GM18909 (cell line): ENCODE measurements around the gene PICALM.
A peak's percentile ranks its signal among the peaks of the same experiment; 100 is the strongest.

ENCODE experiments used
- ATAC-seq: cut with Tn5 transposase; IDR thresholded peaks from one replicate; pipeline ENCODE4 v1.9.1; 2021; ENCODE audit warnings: mild to moderate bottlenecking; ENCODE audit not compliant: unreplicated experiment, poor library complexity

The PICALM gene

DNA sequence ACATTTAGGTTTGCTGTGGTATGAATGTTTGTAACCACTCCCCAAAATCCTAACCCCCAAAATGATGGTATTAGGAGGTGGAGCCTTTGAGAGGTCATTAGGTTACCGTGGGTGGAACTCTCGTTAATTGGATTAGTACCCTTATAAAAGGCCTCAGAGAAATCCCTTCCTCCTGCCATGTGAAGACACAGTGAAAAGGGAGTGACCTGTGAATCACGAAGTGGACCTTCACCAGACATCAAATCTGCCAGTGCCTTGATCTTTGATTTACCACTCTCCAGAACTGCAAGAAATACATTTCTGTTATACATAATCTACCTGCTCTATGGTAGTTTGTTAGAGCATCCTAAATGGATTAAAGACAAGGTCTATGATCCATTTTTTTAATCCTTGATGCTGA is 12.6 kb upstream of the PICALM start:
- ATAC-seq, result no peak

DNA sequence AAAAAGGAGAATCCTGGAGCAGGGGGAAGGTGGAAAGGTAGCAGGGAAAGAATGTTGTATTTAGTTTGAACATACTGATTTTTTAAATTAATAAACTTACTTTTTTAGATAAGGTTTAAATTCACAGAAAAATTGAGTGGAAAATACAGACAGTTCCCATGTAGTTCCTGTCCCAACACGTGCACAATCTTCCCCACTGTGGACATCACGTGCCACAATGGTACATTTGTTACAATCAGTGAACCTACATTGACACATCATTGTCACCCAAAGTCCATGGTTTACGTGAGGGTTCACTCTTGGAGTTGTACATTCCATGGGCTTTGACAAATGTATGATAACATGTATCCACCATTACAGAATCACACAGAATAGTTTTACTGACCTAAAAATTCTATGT is 10.5 kb upstream of the PICALM start:
- ATAC-seq, result no peak

DNA sequence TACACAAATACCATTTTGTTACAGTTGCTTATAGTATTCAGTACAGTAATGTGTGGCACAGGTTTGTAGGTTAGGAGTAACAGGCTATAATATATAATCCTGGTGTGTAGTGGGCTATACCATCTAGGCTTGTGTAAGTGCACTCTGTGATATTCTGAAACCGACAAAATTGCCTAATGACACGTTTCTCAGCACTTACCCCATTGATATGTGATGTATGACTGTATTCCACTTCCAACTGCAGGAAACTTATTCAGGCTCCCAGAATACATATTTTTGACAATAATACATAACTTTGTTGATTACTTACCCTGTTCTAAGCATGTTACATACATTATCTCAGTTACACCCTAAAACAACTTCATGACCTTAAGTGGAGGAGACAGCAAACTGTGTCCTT is 5.1 kb upstream of the PICALM start:
- no peak for ATAC-seq

DNA sequence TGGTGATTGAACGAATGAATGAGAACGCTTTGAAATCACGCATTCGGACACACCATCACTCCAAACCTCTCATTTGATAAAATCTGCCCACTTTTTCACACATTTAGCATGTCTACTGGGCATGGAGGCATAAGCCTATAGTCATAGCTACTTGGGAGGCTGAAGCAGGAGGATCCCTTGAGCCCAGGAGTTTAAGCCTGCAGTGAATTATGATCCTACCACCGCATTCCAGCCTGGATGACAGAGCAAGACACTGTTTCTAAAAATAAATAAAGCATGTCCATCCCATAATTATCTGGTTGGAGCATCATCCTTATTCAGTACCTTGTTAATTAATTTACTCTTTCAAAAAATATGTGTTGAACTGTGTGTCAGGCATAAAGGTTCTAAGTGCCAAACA is 3.3 kb upstream of the PICALM start:
- ATAC-seq, result no peak

DNA sequence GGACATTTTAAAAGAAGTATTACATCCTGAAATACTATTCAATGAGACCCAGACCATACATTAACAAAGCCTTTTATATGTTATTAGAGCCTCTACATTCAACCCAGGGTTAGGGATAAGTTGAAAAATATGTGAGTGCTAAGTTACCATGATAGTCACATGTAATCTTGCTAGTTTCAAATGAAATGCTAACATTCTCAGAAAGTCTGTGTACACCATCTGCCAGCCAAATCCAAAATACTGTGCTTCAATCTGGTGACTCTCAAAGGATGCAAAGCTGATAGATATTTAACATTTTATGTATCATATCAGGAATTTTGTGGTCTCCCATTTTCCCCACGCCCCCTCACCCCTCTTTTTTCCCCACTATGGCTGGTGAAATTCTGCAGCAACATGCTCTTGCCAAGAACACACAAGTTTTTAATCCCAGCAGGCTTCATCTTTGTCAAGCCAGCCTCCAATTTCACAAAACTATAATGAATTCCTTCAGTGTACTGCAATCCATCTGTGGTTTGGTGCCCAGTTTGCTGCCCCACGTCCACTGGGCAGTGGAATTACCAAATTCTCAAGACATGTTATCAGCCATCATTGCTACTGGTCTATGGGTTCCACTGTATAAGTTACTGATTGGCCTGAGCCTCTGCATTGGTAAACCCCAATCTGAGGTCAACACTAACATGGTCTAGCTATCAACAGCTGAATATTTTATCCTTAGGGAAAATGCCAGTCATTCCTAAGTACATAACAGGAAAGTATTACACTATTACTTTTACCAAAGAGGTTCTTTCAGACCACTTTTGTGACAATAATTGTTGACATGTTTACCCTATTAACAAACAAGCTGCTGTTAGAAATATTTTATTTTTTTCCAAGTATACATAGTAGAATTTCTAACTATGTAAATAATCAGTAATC is 1.5 kb upstream of the PICALM start:
- ATAC-seq, result no peak

DNA sequence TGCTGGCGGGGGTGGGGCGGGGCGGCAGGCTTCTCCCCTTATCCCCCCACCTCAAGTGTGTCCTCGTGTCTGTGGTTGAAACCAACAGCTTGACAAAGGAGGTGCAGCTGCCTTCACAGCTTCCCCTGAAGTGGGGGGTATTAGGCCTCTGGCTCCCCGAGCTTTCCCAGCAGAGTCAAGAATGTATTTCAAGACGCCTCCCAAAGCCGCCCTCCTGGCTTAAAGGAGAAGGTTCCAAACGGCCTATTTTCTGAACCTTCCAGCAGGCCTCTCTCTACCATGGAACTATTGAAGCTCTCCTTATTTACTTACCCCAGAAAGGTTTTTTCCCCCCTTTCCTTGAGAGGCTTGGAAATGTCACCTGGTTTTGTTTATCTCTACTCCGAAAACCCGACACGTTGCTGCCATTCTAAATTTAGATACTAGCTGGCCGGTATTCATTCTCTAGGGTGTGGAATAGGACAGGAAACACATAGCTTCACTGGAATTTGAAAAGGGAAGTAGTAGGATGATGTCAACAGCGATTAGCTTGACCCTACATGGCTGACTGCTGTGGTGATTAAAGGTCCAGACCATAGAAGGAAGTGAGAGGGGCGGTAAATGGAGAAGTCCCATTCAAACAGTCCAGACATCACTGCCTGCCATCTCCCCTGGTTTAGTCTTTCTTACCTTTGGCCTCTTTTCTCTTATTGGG is 671 bp upstream of the PICALM start:
- ATAC-seq, result peak; percentile 31

DNA sequence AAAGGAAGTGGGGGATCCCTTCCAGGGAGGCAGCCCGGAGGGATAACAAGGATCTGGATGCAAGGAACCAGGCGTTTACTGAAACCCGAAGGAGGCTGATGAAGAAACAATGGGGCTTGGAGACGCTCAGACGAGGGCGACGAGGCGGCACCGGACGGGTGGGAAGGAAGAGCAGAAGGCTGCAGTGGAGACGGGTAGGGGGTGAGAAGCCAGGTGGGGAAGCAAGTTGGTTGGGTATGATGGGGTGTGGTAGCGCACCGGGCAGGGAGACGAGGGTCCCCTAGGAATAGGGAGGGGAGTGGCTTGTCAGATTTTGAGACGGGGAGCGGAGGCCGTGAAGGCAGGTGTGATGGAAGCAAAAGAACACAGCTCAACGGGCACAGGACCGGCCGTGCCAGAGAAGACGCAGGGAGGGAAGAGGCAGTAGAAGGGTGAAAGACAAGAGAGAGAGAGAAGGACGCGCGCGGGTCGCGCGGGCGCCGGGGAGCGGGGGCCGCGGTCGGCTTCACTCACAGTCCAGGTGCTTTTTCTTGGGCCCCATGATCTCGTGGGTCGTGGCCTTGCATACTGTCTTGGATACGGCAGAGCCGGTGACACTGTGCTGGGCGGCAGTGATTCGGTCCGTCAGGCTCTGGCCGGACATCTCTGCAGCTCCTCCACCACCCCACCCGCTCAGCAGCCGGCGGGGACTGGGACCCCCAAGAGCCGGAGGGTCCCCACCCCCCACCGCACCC is 579 bp downstream of the PICALM start:
- peak; percentile 12 for ATAC-seq

DNA sequence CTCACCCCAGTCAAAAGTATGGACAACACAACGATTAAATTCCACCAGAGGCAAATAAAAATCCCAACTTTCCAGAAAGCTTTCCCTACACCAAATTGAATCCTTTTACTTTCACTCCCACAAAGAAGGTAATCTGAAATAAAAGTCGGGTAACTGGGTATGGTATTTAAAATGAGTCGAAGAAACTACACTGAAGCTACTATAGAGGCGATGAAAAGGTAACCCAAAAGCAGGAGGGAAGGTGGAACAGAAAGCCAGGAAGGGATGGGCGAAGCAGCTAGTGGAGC is 1.1 kb downstream of the PICALM start:
- no peak for ATAC-seq

DNA sequence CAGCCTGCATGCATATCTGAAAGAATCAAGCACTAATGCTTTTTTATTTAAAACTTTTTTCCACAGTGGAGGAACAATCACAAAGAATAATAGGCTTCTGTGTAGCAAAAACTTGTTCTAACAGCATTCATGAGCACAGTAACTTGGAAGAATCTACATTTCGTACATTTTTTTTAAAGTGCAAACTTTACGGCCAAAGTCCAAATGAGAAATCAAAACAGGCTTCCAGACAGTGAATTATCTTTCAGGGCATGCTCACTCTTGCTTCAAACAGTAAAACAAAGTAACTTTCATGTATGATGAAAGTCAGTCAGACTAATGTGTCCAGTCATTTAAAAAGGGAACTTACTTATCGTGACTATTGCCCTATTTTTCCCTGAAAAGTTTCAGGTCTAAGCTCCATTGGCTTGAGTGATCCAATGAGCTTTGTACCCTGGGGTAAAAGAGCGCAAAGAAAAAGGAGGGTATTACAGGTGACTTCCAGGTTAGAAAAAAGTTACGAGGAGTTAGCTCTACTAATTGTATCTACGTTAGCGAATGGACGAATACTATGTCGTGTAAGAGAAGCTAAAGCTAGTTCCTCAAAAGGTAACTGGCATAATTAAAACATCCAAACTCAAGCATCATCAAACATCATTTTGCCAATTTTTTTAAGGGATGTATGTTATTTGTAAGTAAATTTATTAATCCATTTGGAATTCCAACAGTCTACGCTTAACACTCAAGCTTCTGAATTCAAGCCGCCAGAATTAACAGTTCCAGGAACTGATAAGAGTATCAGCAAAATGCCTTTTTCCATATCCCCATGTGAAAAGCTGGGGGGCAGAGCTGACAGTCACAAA is 1.7 kb downstream of the PICALM start:
- ATAC-seq, result no peak

DNA sequence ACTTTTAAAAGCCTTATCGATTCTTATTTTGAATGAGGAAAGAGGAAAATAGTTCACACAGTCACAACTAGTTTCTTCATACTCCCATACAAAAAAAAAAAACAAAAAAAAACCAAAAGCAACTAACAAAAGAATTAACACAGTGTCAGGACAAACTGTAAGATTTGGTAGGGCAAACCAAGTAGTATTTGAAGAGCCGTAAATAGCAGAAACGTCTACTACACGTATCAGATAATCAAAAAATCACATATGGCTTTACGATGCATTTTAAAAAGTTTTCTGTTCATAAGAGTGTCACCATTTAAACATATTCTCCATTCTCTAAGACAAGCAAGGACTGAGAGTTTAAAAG is 2.3 kb downstream of the PICALM start:
- ATAC-seq, result no peak

DNA sequence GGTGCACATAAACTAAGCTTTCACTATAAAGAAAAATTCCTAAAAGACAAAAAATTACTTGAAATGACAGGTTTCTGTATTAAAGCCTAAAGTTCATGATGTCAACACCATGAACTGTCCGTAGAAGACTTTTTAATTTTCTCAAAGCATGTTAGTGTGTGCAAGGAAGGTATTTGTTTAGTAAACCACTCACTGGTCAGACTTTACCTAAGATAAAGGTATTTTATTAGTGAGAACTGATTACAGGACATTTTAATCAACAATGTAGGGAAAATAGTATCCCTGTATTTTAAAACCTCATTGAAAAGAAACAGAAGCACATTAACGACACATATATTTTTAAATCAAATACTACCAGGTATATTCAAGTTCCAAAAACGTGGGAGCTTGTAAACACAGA is 2.9 kb downstream of the PICALM start:
- ATAC-seq, result no peak

DNA sequence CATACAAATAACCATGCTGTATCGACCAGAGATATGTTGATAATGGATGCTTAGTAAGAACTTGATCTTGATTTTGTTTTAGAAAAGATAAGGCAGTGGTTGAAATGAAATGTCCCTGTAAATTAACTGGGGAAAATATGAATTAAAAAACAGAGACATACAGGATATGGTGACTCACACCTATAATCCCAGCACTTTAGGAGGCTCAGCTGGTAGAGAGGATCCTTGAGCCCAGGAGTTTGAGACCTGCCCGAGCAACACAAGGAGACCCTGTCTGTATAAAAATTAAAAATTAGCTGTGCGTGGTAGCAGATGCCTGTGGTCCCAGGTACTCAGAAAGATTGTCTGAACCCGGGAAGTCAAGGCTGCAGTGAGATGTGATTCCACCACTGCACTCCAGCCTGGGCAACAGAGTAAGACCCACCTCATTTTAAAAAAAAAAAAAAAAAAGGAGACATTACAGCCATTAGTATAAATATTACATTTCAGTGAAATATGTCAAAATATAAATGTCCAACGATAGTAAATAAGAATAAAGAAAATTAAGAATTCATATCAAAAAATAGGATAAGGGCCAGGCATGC is 4.6 kb downstream of the PICALM start:
- no peak for ATAC-seq

DNA sequence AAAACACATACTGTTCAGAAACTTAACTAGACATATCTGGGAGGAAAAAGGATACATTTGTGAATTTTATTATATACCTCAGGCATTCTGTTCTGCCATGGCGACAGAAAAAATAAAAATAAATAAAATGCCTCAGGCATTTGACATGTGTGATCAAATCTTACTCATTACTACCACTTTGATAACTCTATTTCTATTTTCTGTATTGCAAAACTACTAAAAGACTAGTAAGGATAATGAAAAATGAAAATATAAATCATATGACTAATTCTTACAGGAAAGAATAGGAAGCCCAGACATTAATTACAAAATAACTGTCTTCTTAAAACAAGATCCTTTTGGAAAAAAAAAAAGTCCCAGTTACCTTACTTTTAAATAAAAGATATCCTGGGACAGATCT is 5.3 kb downstream of the PICALM start:
- ATAC-seq, result no peak

DNA sequence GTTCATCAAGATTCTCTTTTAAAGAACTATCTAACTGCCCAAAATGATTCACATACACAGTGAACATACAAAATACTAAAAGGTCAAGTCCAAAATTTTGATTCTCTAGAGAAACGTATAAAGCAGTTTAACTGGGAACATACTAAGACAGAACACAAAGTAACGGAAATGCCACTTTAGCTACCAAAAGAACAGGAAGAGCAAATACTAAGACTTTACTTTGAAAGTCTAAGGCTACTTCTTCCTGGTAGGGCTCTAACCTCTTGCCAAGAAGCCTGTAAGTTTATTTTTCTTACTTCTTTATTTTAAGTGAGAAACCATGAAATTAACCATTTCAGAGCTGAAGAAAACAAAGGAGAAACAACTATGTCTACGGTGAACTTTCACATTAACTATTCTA is 6.2 kb downstream of the PICALM start:
- no peak for ATAC-seq

DNA sequence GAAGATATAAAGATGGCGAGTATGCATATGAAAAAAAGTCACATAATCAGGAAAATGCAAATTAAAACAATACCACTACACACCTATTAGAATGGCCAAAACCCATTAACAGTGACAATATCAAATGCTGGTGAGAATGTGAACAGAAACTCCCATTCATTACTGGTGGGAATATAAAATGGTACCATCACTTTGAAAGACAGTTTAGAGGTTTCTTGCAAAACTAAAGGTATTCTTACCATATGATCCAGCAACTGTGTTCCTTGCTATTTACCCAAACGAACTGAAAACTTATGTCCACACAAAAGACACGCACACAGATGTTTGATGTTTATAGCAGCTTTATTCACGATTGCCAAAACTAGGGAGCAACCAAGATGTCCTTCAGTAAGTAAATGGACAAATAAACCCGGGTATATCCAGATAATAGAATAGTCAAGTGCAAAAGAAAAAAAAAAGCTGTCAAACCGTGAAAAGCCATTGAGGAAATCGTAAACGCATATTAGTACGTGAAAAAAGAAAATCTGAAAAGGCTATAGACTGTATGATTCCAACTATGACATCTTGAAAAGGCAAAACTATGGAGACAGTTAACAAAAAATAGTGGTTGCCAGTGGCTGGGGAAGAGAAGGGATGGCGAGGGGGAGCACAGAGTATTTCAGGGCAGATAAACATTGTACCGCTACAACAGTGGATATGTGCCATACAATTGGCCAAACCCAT is 7.2 kb downstream of the PICALM start:
- no peak for ATAC-seq

DNA sequence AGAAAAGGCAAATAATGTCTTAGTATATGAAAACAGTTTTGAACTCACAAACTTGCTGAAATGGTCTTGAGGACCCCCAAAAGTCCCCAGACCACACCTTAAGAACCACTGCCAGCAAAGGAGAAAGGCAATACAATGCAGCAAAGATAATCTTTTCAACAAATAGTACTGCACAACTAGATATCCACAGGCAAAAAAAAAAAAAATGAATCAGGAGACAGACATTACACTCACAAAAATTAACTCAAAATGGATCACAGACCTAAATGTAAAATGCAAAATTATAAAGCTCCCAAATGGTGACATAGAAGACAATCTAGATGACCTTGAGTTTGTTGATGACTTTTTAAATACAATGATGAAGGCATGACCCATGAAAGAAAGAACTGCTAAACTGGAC is 8.3 kb downstream of the PICALM start:
- no peak for ATAC-seq

DNA sequence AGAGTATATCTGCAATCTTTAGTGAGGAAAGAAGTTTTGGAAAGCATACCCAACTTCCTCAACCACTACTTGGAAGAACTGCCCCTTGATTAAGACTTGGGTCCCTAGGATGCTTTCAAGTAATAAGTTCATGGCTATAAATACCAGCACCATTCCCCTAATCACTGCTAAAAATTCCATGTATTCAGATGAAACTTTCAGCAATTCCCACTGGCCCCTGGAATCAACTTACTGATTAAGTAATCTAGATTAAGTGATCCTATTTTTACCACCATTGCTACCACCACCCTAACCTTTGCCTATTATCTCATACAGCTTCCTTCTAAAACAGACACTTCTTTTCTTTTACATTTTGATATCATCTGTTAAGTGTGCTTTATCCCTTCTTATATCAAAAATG is 10.5 kb downstream of the PICALM start:
- ATAC-seq, result no peak

DNA sequence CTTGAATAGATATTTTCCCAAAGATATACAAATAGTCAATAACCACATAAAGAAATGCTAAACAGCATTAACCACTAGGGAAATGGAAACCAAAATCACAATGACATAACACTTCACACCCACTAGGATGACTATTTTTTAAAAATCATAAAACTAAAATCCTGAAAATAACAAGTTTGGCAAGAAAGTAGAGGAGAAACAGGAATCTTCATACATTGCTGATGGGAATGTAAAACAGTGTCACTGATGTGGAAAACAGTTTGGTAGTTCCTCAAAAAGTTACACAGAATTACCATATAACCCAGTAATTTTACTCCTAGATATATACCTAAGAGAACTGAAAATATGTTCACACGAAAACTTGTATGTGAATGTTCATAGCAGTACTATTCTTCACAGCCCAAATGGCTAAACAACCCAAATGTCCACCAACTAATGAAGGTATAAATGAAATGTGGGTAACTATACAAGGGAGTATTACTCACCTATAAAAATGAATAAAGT is 12.5 kb downstream of the PICALM start:
- no peak for ATAC-seq
